Right lobe of liver (tissue), 4 donors: ENCODE results near the gene ORC6.

Experiments used
- POLR2A ChIP-seq: fragments of 450-650 bp; IDR thresholded peaks from one replicate; pipeline ENCODE4 v1.6.1; 2017; ENCODE audit warnings: antibody characterized with exemption, mild to moderate bottlenecking
- TF ChIP-seq, protein P1 (sequence below), 4 donors: fragments of 200-600 bp in 3 of 4; fragments of 450-650 bp in 1 of 4; IDR thresholded peaks; one replicate each; pipeline versions ENCODE4 v1.5.1 to v1.8.0; 2016 to 2022; ENCODE audit warnings: antibody characterized with exemption in 4 of 4, mild to moderate bottlenecking in 2 of 4
- donor health status: DM: no; HTN: no; CAD: no.
- donor health status: DM: no; HTN: no; CAD: no.
- donor health status: DM: no; HTN: yes; CAD: no.

DNA sequence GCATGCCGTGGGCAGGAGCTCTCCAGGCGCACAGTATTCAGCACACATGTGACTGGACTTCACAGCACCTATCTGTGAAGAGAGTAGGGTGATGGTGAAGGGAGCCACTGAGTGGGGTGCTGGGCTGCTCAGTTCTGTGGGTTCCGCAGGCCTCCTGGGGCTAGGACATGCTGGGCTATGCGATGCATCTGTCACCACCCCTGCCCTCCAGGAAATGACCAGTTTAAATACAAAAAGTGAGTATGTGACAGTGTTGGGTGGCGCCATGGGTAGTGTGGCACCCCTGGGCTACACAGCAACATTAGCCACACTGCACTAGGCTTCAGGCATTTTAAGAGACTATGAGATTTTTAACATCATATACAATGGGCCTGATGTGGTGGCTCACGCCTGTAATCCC, 30.1 kb downstream of the ORC6 start:
- TF ChIP-seq, protein P1, sequence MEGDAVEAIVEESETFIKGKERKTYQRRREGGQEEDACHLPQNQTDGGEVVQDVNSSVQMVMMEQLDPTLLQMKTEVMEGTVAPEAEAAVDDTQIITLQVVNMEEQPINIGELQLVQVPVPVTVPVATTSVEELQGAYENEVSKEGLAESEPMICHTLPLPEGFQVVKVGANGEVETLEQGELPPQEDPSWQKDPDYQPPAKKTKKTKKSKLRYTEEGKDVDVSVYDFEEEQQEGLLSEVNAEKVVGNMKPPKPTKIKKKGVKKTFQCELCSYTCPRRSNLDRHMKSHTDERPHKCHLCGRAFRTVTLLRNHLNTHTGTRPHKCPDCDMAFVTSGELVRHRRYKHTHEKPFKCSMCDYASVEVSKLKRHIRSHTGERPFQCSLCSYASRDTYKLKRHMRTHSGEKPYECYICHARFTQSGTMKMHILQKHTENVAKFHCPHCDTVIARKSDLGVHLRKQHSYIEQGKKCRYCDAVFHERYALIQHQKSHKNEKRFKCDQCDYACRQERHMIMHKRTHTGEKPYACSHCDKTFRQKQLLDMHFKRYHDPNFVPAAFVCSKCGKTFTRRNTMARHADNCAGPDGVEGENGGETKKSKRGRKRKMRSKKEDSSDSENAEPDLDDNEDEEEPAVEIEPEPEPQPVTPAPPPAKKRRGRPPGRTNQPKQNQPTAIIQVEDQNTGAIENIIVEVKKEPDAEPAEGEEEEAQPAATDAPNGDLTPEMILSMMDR (IDR thresholded peaks at IDR 0.05): no peak
- no peak for TF ChIP-seq POLR2A
